HG02885 (cell line): ENCODE measurements around the gene PIP5KL1.

ENCODE experiments used
- ATAC-seq: cut with Tn5 transposase; IDR thresholded peaks from one replicate; pipeline ENCODE4 v1.9.1; 2021; ENCODE audit warnings: mild to moderate bottlenecking; ENCODE audit not compliant: unreplicated experiment, poor library complexity

The PIP5KL1 gene, protein sequence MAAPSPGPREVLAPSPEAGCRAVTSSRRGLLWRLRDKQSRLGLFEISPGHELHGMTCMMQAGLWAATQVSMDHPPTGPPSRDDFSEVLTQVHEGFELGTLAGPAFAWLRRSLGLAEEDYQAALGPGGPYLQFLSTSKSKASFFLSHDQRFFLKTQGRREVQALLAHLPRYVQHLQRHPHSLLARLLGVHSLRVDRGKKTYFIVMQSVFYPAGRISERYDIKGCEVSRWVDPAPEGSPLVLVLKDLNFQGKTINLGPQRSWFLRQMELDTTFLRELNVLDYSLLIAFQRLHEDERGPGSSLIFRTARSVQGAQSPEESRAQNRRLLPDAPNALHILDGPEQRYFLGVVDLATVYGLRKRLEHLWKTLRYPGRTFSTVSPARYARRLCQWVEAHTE

DNA sequence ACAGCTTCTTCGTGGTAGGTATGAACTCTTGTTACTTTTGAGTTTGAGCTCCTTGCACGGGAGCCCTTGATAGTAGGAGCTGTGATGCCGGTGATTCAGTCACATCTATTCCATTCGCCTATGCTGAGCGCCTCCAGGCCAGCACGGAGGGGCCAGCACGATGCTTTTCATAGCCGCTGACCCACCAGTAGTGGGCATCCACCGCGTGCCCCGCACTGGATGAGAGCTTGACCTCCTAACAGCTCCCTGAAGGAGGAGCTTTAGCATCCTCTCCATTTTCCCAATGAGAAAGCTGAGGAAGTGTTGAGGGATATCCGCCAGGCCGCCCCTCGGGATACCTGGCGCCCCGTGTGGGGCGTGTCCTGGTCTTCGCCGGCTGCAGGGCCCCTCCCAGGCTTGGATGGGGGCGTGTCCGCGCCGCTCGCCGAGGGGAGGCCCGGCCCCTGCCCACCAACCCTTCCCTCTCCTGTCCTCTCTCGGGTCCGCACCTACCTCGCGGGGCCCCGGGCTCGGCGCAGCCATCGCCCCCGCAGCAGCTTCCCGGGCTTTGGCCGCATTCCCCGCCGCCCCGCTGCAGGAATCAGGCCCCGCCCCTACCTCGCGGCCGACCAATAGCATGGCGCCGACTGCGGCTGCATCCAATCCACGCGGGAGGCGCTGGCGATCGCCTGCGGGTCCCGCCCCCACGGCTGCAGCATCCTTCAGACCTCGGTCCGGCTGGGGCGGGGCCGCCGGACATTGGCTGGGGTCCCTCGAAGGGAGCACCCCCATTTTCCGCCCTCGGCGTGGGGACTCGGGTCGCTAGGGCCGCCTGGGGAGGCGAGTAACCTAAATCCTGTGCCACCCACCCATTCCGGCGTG is at the start of gene PIP5KL1:
TSS of gene PIP5KL1 (minus strand) at position 547 of the 861 bp plus-strand sequence. CDS start at position 522, 25 bp downstream.
- peak; percentile 81 for ATAC-seq

GRCh38 chr9:127980060-127980705 is 49.6 kb upstream of the PIP5KL1 start:
- peak; percentile 37 for ATAC-seq

GRCh38 chr9:127979333-127980059 is 48.9 kb upstream of the PIP5KL1 start:
- no peak for ATAC-seq

GRCh38 chr9:127979015-127979332 is 48.4 kb upstream of the PIP5KL1 start:
- no peak for ATAC-seq

- ATAC-seq, result no peak
These were observed 47.5 kb upstream of the PIP5KL1 start for GRCh38 chr9:127977884-127978647.

DNA sequence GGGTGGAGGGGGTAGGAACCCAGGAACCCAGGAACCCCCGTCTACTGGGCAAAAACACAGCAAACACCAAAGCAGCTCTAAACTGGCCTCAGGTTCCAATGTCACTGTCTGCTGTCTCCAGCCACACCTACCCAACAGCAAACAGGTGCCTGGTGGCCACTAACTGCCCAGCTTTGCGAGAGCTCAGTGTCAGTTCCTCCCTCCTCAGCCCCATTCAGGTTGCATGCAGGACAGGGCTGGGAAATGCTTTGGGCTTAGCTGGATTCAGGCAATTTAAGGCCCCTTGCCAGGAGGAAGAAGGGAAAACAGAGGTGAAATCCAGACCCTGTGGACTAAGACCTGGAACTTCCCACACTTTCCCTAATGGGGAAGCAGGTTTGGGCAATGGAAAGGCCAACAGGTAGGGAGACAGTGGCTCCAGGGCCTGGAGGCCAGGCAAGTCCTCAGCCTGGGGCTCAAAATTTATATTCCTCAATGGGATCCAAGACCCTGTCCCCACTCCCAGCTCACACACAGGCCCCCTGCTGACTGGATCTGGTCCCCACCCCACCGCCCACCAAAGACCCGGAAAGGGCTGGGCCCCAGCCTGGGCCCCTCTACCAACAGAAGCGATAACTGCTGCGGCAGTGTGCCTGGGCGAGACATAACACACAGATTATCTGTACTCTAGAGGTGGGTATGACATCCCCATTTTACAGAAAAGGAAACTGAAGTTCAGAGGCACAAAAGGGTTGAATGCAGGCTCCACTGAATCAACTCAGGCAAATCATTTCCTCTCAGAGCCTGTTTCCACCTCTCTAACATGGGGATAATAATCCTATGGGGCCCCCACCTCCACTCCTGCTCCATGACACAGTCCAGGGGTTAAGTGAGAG is 46.7 kb upstream of the PIP5KL1 start:
- no peak for ATAC-seq

DNA sequence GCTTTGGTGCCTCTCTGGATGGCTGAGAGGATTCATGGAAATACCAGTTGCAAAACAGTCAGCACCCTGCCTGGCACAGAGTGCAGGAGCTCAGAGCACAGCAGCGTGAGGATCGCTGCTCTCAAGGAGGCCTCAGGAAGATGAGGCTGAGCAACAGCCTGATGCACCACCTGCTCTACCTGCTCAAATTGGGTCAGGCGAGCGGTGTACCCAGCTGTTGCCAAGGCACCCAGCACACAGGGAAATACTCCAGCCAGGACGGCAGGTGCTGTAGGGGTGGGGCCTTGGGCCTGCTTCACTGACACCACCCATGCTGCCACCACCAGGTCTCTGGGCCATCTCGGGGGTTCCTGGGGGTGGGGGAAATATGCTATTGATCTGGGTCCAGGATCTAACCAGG is 45.9 kb upstream of the PIP5KL1 start:
- ATAC-seq, result no peak

DNA sequence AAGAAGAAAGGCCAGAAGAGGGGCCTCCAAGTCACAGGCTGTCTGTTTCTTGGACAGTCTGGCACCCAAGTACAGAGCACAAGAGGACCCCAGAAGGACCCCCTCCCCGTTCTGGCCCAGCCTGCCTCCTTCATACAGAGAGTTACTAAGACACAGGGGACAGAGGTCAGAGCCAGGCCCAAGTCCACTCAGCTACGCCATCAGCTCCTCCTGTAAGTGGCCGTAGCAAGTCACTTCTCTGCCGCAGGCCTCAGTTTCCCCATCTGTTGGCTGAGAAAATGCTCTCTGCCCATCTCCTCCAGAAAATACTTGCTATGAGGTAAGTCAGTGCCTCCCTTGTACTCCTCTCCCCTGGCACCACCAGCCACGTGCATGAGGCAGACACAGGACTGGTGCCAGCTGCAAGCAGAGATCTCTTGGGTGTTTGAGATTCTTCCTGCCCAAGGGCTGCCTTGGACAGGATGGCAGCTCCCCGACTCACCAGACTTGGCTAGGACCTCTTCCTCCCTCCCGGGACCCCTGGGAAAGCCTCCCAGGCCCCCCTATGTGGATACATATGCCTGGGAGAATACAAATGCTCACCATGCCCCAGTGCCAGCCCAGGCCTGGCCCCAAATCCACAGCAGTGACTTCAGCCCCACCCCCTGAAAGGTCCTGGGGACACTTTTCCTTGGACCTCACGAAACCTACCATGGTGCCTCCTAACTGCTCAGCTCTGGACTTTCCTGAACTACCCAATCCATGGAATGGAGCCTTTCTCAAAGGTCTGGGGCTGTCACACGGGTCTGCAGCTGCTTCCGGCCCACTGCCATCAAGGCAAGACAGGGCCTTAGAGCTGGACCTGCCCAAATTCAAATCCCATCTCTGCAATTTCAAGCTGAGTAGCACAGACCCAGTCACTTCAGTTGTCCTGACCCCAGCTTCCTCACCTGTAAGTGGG is 45.1 kb upstream of the PIP5KL1 start:
- no peak for ATAC-seq

- no peak for ATAC-seq
These were observed 44.2 kb upstream of the PIP5KL1 start for GRCh38 chr9:127974769-127975261.

DNA sequence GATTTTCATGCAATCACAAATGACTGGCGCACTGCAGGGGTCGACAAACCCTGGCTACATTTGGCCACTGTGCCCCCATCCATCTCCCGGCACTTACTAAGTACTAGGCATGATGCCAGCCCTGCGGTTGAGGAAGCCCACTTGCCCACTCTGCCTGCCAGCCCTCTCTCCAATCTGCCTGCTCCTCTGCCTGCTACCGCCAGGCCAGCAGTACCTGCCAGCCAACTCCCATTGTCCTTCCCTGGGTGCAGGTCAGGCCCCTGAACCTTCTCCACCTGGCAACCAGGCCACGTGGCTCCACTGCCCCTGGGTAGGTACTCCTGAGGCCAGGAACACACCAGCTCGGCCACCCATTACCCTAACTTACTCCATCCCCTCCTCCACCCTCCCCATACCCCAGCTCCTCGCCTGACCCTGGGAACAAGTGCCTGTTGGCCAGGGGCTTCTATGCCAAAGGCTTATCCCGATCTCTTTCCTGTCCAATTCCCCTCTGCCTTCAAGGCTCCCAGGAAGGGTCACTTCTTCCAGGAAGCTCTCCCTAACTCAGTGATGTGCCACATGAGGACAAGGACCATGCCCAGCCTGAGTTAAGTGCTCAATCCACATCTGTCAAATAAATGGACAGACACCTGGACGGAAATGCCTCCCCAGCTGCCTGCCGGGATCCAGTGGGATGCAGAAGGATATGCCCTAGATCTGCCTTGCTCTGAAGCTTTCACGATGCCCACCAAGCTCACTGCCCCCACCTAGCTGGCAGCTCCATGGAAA is 43.6 kb upstream of the PIP5KL1 start:
- no peak for ATAC-seq

DNA sequence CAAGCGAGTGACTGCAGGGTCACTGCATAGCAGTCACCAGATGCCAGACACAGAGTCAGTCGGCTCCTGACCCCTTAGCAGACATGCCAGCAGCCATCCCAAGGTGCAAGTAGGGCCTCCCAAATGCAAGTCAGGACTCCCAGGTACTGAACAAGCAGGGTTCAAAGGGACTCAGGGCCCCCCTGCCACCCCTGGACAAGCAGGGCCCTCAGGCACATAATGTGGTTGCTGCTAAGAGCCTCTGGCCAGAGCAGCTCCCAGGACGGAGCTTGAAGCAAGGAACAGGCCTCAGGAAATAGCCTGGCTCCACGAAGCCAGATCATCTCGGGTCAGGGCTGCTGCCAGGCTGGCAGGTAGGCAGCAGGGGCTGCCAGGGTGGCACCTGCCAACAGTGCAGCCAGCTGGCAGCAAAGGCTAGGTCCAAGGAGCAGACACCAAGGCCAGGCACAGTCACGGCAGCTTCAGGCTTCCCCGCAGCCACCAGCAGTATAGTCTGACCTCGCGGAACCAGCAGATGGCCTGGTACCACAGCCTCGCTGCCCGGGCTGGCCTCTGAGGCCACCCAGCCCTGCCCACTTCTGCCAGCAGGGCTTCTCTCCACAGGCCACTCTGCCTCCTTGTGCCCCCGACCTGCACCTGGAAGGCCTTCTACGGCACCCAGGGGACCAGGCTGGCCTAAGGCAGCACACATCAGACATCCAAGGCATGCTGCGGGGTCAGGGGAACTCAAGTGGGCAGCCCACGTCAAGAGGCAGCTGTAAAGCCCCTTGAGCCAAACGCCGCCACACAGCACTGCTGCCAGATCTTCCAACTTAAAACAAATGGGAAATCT is 42.8 kb upstream of the PIP5KL1 start:
- no peak for ATAC-seq

GRCh38 chr9:127972236-127972871 is 41.8 kb upstream of the PIP5KL1 start:
- no peak for ATAC-seq

- ATAC-seq, result no peak
These were observed 41.0 kb upstream of the PIP5KL1 start for GRCh38 chr9:127971357-127972235.
